ENCODE results near the gene SOHLH1. TPM values are rescaled to one million over a fixed set of nuclear protein-coding genes. Genes with fewer than 3 reads are reported as not detected.

Gene SOHLH1
- total and polyA plus RNA-seq, 2 of the 13 experiments (the other 11 are each of a cell fraction or from before 2014, with no cell fraction given): 0.15 TPM

DNA sequence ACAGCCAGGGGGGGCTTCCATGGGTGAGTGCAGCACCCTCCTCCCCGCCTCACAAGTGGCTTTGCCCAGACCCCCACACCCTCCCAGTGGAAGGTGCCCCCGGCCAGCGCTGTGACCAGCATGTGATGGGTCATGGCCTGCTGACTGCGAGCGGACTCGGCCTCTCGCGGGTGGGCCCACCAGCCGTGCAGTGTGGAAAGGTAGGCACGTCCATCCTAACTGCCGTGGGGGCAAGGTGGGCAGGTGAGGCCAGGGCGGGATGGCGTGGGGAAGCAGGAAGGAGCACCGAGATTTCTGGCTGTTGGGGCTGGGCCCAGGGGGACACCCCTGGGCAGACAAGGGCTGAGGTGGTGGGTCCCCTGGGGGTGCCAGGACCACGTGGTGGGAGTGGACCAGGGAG is 12.1 kb downstream of the SOHLH1 start (continued):
- TF ChIP-seq, protein P1, sequence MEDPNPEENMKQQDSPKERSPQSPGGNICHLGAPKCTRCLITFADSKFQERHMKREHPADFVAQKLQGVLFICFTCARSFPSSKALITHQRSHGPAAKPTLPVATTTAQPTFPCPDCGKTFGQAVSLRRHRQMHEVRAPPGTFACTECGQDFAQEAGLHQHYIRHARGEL (CRISPR knock-in tag; IDR thresholded peaks at IDR 0.05): no peak
- no peak for TF ChIP-seq NFIB (CRISPR knock-in tag; IDR thresholded peaks at IDR 0.05; ENCODE audit: borderline replicate concordance)
- TF ChIP-seq JDP2 (CRISPR knock-in tag; IDR thresholded peaks at IDR 0.05; ENCODE audit: borderline replicate concordance): no peak
- TF ChIP-seq FOXA1 (IDR thresholded peaks at IDR 0.05): no peak
- no peak for TF ChIP-seq FOXA1 (CRISPR knock-in tag; IDR thresholded peaks at IDR 0.05)
- TF ChIP-seq ZNF75D (CRISPR knock-in tag; IDR thresholded peaks at IDR 0.05; ENCODE audit: borderline replicate concordance): no peak
- TF ChIP-seq MATR3 (CRISPR knock-in tag; IDR thresholded peaks at IDR 0.05): no peak
- TF ChIP-seq, protein P2, sequence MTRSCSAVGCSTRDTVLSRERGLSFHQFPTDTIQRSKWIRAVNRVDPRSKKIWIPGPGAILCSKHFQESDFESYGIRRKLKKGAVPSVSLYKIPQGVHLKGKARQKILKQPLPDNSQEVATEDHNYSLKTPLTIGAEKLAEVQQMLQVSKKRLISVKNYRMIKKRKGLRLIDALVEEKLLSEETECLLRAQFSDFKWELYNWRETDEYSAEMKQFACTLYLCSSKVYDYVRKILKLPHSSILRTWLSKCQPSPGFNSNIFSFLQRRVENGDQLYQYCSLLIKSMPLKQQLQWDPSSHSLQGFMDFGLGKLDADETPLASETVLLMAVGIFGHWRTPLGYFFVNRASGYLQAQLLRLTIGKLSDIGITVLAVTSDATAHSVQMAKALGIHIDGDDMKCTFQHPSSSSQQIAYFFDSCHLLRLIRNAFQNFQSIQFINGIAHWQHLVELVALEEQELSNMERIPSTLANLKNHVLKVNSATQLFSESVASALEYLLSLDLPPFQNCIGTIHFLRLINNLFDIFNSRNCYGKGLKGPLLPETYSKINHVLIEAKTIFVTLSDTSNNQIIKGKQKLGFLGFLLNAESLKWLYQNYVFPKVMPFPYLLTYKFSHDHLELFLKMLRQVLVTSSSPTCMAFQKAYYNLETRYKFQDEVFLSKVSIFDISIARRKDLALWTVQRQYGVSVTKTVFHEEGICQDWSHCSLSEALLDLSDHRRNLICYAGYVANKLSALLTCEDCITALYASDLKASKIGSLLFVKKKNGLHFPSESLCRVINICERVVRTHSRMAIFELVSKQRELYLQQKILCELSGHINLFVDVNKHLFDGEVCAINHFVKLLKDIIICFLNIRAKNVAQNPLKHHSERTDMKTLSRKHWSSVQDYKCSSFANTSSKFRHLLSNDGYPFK (CRISPR knock-in tag; IDR thresholded peaks at IDR 0.05; ENCODE audit: borderline replicate concordance): no peak
- TF ChIP-seq ZNF780A (CRISPR knock-in tag; IDR thresholded peaks at IDR 0.05): no peak
- TF ChIP-seq ZNF235 (CRISPR knock-in tag; IDR thresholded peaks at IDR 0.05; ENCODE audit: borderline replicate concordance): no peak
- TF ChIP-seq POLR2AphosphoS2 (IDR thresholded peaks at IDR 0.05; ENCODE audit: low read depth, low read length): no peak
- no peak for TF ChIP-seq SAP130 (CRISPR knock-in tag; IDR thresholded peaks at IDR 0.05; ENCODE audit: low read depth)
- no peak for TF ChIP-seq IRF2 (CRISPR knock-in tag; IDR thresholded peaks at IDR 0.05)

Data from HepG2 (cell line).